IMR-90 (cell line): ENCODE measurements around the gene ANKS4B.

Experiments
- CEBPB ChIP-seq: IDR thresholded peaks from 2 replicates; pipeline ENCODE4 v1.6.1; 2012; ENCODE audit warnings: low read depth, low read length, improper control_type of control experiment
- CHD1 ChIP-seq: IDR thresholded peaks from 2 replicates; pipeline ENCODE4 v1.6.1; 2012; ENCODE audit warnings: low read depth, low read length, improper control_type of control experiment
- ELK1 ChIP-seq: fragments of 150-350 bp; IDR thresholded peaks from 2 replicates; pipeline ENCODE4 v1.6.1; 2016; ENCODE audit warnings: low read depth, mild to moderate bottlenecking, low read length, moderate library complexity, borderline replicate concordance
- MAFK ChIP-seq: IDR thresholded peaks from 2 replicates; pipeline ENCODE4 v1.6.1; 2012; ENCODE audit warnings: low read depth, low read length, improper control_type of control experiment
- MAZ ChIP-seq: IDR thresholded peaks from 2 replicates; pipeline ENCODE4 v1.6.1; 2012; ENCODE audit warnings: low read depth, mild to moderate bottlenecking, low read length, improper control_type of control experiment, moderate library complexity, borderline replicate concordance
- MXI1 ChIP-seq: IDR thresholded peaks from 2 replicates; pipeline ENCODE4 v1.6.1; 2012; ENCODE audit warnings: low read depth, mild to moderate bottlenecking, low read length, moderate library complexity, borderline replicate concordance
- POLR2A ChIP-seq: IDR thresholded peaks from 2 replicates; pipeline ENCODE4 v1.6.1; 2012; ENCODE audit warnings: mild to moderate bottlenecking, low read depth, low read length
- RFX5 ChIP-seq: IDR thresholded peaks from 2 replicates; pipeline ENCODE4 v1.8.0; 2012; ENCODE audit warnings: low read depth, mild to moderate bottlenecking, low read length, moderate library complexity
- TF ChIP-seq, protein P1 (sequence below): conservative IDR thresholded peaks from 2 replicates; pipeline ENCODE4 v1.5.1; 2012; ENCODE audit warnings: mild to moderate bottlenecking, low read depth, low read length, improper control_type of control experiment

DNA sequence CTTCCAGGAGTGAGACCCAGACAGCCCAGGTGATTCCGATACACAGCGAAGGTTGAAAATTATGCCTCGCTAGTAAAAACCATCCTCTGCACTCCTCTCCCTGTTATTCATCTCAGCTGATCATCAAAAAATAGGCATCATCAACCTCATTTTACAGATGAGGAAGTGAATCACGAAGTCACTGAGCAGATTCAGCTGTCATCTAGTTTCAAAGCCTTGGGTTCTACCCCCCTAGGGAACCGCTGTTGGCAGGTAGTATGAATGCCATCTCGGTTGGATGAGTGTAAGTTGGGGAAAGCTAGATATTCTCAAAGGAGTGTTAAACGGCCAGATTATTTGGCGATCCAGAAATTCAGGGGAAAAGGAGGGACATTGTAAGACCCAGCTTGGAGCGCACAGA lies 42.6 kb downstream of the ANKS4B start:
- TF ChIP-seq, protein P1, sequence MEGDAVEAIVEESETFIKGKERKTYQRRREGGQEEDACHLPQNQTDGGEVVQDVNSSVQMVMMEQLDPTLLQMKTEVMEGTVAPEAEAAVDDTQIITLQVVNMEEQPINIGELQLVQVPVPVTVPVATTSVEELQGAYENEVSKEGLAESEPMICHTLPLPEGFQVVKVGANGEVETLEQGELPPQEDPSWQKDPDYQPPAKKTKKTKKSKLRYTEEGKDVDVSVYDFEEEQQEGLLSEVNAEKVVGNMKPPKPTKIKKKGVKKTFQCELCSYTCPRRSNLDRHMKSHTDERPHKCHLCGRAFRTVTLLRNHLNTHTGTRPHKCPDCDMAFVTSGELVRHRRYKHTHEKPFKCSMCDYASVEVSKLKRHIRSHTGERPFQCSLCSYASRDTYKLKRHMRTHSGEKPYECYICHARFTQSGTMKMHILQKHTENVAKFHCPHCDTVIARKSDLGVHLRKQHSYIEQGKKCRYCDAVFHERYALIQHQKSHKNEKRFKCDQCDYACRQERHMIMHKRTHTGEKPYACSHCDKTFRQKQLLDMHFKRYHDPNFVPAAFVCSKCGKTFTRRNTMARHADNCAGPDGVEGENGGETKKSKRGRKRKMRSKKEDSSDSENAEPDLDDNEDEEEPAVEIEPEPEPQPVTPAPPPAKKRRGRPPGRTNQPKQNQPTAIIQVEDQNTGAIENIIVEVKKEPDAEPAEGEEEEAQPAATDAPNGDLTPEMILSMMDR, result no peak
- no peak for TF ChIP-seq RFX5
- no peak for TF ChIP-seq POLR2A
- TF ChIP-seq MAFK, result no peak
- TF ChIP-seq ELK1, result no peak
- TF ChIP-seq MXI1, result no peak
- no peak for TF ChIP-seq CEBPB
- no peak for TF ChIP-seq CHD1
- TF ChIP-seq MAZ, result no peak
